Glomerular visceral epithelial cell (primary cell): ENCODE measurements around the gene LOXL1.
A peak's percentile ranks its signal among the peaks of the same experiment; 100 is the strongest.

Source experiments
- DNase-seq: peaks from one replicate; pipeline ENCODE4 v3.0.0-alpha.2; 2016; ENCODE audit errors: extremely low spot score

LOXL1 gene

DNA sequence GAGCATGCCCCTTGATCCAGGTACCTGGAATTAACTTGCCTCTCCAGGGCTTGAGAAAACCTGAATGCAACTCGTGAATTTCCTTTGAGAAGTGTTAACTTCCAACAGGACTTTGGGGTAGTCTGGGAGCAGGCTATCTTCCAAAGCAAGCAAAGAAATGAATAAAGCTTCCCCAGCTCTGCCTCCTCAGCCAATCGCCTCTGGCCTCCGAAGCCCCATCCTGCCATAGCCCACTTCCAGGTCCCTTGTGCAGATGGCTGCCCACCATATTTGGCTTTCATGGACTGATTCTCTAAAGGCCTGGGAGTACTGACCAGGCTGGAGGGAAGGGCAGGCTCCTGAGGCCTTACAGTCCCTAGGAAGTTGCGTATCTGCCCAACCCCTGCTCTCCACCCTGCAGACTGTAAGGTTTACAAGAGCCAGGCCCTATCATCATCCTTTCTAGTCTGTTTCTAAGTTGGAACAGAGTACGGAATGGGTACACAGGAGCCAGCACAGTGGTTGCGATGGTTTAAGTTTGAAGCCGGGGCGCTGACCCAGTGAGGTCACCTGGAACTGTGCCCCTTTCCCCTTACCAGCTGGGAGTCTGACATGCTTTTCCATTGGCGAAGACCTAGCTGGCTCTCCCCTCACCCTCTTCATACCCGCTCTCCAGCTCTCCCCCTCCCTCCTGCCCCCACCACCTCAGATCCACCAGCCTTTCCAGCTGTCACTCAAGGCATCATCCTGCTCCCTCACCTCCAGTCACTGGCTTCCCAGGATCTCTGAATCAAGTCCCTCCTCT is 67.1 kb downstream of the LOXL1 start:
- DNase-seq: no peak

DNA sequence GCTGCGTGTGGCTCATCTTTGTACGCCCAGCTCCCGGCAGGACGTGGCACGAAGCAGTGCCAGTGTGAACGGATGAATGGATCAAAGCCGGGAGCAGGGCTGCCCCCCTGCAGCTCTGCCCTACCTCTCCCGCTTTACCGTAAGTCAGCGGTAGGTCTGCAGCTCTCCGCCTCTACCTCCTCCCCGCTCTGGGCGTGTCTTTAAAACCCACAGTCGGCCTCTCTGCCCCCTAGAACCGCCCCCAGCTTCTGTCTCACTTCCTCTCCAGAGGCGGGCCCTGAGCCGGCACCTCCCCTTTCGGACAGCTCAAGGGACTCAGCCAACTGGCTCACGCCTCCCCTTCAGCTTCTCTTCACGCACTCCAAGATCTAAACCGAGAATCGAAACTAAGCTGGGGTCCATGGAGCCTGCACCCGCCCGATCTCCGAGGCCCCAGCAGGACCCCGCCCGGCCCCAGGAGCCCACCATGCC is 68.2 kb downstream of the LOXL1 start, which contains the start of gene PML:
Gene PML (plus strand): TSS at position 304 of the 471 bp plus-strand sequence. CDS start 97 bp downstream, at position 401.
- peak; percentile 95 for DNase-seq

DNA sequence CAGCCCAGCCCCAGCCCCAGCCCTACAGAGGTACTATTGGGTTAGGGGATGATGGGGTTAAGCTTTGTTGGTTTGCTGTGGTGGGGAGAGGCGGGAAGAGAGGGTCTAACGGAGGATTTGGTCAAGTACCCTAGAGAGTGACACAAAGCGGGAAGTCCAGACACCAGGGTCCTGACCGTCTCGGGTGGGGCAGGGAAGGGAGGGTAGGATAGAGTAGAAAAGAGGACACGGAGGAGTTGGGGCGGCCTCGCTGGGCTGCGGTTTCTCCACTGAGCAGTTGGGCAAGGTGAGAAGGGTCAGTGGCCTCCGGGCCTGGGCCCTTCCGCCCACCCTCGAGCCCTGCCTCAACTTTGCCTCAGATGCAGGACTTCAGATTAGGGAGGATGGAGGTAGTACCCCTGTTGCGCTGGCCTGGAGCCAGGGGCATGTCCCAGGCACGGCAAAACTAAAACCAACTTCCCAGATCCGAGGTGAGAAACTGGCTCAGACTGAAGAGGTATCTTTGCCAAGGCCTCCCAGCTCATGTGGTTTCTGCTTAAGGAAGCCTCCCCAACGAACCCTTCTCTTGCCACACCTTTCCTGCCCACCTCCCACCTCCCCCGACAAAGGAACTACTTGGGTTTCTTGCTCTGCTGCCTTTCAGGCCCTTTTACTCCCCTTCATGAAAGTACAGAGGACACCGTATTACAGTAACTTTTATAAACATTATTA is 68.8 kb downstream of the LOXL1 start:
- DNase-seq: peak; percentile 28

DNA sequence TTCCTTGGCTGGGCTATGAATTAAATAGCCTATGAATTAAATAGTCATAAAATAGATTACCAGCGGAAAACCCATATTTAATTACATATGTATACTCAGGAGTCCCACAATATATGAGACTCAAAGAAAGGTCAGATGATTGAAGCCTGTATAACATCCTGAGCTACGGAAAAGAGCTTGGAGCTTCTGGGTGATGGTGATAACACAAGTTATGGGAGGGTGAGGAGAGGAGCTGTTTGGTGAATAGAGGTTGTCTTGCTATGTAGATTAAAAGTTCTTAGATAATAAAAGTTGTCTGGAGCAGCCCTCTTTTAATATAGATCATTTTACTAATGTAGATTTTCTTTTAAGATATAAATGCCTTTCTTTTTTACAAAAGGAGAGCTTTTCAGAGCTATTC is 70.0 kb downstream of the LOXL1 start:
- DNase-seq: no peak

DNA sequence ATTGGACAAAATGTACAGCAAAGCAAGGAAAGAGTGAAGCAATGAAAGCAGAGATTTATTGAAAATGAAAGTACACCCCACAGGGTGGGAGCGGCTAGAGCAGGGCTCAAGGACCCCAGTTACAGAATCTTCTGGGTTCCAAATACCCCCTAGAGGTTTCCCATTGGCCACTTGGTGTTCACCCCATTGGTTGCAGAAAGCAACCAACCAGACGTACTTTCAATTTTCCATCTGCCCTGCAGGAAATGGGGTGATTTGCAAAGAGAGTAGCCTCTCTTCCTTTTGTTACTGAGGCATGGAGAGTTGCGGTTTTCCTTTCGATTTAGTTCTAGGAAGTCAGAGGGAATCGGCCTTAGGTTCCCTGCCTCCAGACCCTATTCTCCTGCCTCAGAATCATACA is 70.7 kb downstream of the LOXL1 start:
- peak; percentile 65 for DNase-seq

DNA sequence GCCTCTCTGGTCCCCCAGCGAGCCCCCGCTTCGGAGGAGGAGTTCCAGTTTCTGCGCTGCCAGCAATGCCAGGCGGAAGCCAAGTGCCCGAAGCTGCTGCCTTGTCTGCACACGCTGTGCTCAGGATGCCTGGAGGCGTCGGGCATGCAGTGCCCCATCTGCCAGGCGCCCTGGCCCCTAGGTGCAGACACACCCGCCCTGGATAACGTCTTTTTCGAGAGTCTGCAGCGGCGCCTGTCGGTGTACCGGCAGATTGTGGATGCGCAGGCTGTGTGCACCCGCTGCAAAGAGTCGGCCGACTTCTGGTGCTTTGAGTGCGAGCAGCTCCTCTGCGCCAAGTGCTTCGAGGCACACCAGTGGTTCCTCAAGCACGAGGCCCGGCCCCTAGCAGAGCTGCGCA is 71.7 kb downstream of the LOXL1 start:
- DNase-seq: no peak
